A673 (cell line): Measurements from ENCODE around the gene ASL. TPM values are rescaled to one million over a fixed set of nuclear protein-coding genes. Genes with fewer than 3 reads are reported as not detected.

Experiments
- BruUV-seq: library from RNA; stranded (reverse); fragments of 400-500 nt; replicated peaks from 2 replicates; lab custom pipeline; 2021; lab: Mats Ljungman, UMichigan
- CTCF ChIA-PET: fragments of 300-600 bp; sonication (Branson Sonifier 250); formaldehyde crosslinking; loops from one replicate; lab custom pipeline; 2022; ENCODE audit warnings: antibody characterized with exemption; lab: Charles Lee
- POLR2A ChIA-PET: fragments of 300-600 bp; sonication (Branson Sonifier 250); formaldehyde crosslinking; loops from one replicate; lab custom pipeline; 2022; ENCODE audit warnings: antibody characterized with exemption; ENCODE audit not compliant: low non-redundant PET; lab: Charles Lee
- DNase-seq: peaks from one replicate; pipeline ENCODE4 v3.0.0-alpha.2; 2015; ENCODE audit warnings: low spot score
- H3K27ac ChIP-seq: fragments of 200-600 bp; sonication (generic); 2 replicates; pipeline ENCODE4 v1.5.1; 2016; ENCODE audit warnings: mixed run types, low read depth, mild to moderate bottlenecking, mixed read lengths, antibody characterized with exemption, low read length; ENCODE audit not compliant: poor library complexity, severe bottlenecking
- H3K27me3 ChIP-seq: fragments of 200-600 bp; sonication (generic); replicated peaks from 2 replicates; pipeline ENCODE4 v1.6.1; 2017; ENCODE audit warnings: mixed run types, low read depth, mild to moderate bottlenecking, mixed read lengths, antibody characterized with exemption, low read length; ENCODE audit not compliant: insufficient read depth, poor library complexity
- H3K36me3 ChIP-seq: fragments of 200-600 bp; sonication (generic); 2 replicates; pipeline ENCODE4 v1.6.1; 2016; ENCODE audit warnings: mixed run types, mild to moderate bottlenecking, mixed read lengths, antibody characterized with exemption, low read length; ENCODE audit not compliant: insufficient read depth, poor library complexity, severe bottlenecking
- H3K4me1 ChIP-seq: fragments of 200-600 bp; sonication (generic); 2 replicates; pipeline ENCODE4 v1.6.1; 2017; ENCODE audit warnings: mixed run types, mild to moderate bottlenecking, mixed read lengths, antibody characterized with exemption, low read length; ENCODE audit not compliant: insufficient read depth, poor library complexity, severe bottlenecking
- H3K4me3 ChIP-seq: fragments of 200-600 bp; sonication (generic); 2 replicates; pipeline ENCODE4 v1.5.1; 2016; ENCODE audit warnings: low read depth, mixed run types, mild to moderate bottlenecking, mixed read lengths, low read length; ENCODE audit not compliant: poor library complexity, severe bottlenecking
- H3K9me3 ChIP-seq: fragments of 200-600 bp; sonication (generic); 2 replicates; pipeline ENCODE4 v1.6.1; 2016; ENCODE audit warnings: mixed run types, low read depth, mild to moderate bottlenecking, mixed read lengths, antibody characterized with exemption, low read length; ENCODE audit not compliant: poor library complexity, severe bottlenecking
- EZH2 ChIP-seq: fragments of 200-600 bp; sonication (generic); IDR thresholded peaks from 2 replicates; pipeline ENCODE4 v1.6.1; 2017; ENCODE audit warnings: borderline replicate concordance, low read depth, mild to moderate bottlenecking, mixed read lengths, antibody characterized with exemption, low read length; ENCODE audit not compliant: poor library complexity, severe bottlenecking
- intact Hi-C: fragments of 100-400 bp; cut with micrococcal nuclease; formaldehyde crosslinking; loops from one replicate; pipeline ENCODE4 v1.10.0; 2022; ENCODE audit not compliant: unreplicated experiment
- total RNA-seq: library from RNA; stranded (reverse); gene quantifications from 2 replicates; pipeline ENCODE4 v1.2.3, GENCODE V29; 2021
- TF ChIP-seq, protein P1 (sequence below): fragments of 300-800, 200-600 bp; sonication (generic); conservative IDR thresholded peaks from 2 replicates; pipeline ENCODE4 v1.5.1; 2017; ENCODE audit warnings: low read depth, mild to moderate bottlenecking, antibody characterized with exemption, low read length, moderate library complexity, mixed read lengths

ASL gene
- total RNA-seq, 1 experiment from 2014 or later = 10.7 TPM

- POLR2A ChIA-PET = no interaction called here
Observed at GRCh38 chr7:66092654-66093053, 17.0 kb downstream of the ASL start.

GRCh38 chr7:66095010-66095409, 19.4 kb downstream of the ASL start:
- H3K4me1 ChIP-seq = peaks cover 6% of the 10 kb centered on the region
- ChIA-PET CTCF (no interaction called here), POLR2A (no interaction called here)
- no TSS peak for BruUV-seq
- intact Hi-C loops = no loop called here
- no peaks in the 10 kb centered on the region for H3K36me3 ChIP-seq
- H3K9me3 ChIP-seq = no peaks in the 10 kb centered on the region
- no peak for DNase-seq
- no peak overlapping the region for H3K4me3 ChIP-seq
- no peak overlapping the region for H3K27ac ChIP-seq
- TF ChIP-seq, protein P1, sequence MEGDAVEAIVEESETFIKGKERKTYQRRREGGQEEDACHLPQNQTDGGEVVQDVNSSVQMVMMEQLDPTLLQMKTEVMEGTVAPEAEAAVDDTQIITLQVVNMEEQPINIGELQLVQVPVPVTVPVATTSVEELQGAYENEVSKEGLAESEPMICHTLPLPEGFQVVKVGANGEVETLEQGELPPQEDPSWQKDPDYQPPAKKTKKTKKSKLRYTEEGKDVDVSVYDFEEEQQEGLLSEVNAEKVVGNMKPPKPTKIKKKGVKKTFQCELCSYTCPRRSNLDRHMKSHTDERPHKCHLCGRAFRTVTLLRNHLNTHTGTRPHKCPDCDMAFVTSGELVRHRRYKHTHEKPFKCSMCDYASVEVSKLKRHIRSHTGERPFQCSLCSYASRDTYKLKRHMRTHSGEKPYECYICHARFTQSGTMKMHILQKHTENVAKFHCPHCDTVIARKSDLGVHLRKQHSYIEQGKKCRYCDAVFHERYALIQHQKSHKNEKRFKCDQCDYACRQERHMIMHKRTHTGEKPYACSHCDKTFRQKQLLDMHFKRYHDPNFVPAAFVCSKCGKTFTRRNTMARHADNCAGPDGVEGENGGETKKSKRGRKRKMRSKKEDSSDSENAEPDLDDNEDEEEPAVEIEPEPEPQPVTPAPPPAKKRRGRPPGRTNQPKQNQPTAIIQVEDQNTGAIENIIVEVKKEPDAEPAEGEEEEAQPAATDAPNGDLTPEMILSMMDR = no peak
- no peak for TF ChIP-seq EZH2
- H3K27me3 ChIP-seq = no peaks in the 10 kb centered on the region

More at GRCh38 chr7:66092654-66093053, 17.0 kb downstream of the ASL start:
- CTCF ChIA-PET = no interaction called here
- intact Hi-C loops = no loop called here
- Histone ChIP-seq H3K4me3 (no peak overlapping the region), H3K36me3 (no peaks in the 10 kb centered on the region), H3K4me1 (no peaks in the 10 kb centered on the region), H3K9me3 (no peaks in the 10 kb centered on the region), H3K27me3 (no peaks in the 10 kb centered on the region), H3K27ac (no peak overlapping the region)
- DNase-seq = no peak
- TF ChIP-seq, protein P1 = no peak
- TF ChIP-seq EZH2 = no peak
- no TSS peak for BruUV-seq

DNA sequence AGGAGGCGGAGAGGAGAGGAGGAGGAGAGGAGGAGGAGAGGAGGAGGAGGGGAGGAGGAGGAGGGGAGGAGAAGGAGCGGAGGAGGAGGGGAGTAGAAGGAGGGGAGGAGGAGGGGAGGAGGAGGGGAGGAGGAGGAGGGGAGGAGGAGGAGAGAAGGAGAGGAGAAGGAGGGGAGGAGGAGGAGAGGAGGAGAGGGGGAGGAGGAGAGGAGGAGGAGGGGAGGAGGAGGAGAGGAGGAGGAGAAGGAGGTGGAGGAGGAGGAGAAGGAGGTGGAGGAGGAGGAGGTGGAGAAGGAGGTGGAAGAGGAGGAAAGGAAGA, 23.6 kb downstream of the ASL start:
- CTCF ChIA-PET = no interaction called here
- POLR2A ChIA-PET = no interaction called here
- TF ChIP-seq, protein P1 = no peak
- no peak for TF ChIP-seq EZH2
- H3K4me1 ChIP-seq = peaks cover 8% of the 10 kb centered on the region
- DNase-seq = peak; percentile 36
- intact Hi-C loops = no loop called here
- no peak overlapping the region for H3K27ac ChIP-seq
- H3K27me3 ChIP-seq = no peaks in the 10 kb centered on the region
- no peaks in the 10 kb centered on the region for H3K9me3 ChIP-seq
- no peaks in the 10 kb centered on the region for H3K36me3 ChIP-seq
- no peak overlapping the region for H3K4me3 ChIP-seq
- BruUV-seq = no TSS peak
